Retinal pigment epithelial cell (primary cell): ENCODE results near the gene NR3C1.
A peak's percentile ranks its signal among the peaks of the same experiment; 100 is the strongest.

Experiments used
- DNase-seq: peaks from one replicate; pipeline ENCODE4 v3.0.0-alpha.2; 2010; ENCODE audit warnings: low read depth
- H3K4me3 ChIP-seq: 2 replicates; pipeline ENCODE4 v1.5.1; 2011; ENCODE audit warnings: mild to moderate bottlenecking, low read length, control low read depth, moderate library complexity
- CTCF ChIP-seq: conservative IDR thresholded peaks from 2 replicates; pipeline ENCODE4 v1.5.1; 2011; ENCODE audit warnings: low read depth, low read length, control low read depth, inconsistent platforms

The NR3C1 gene

GRCh38 chr5:143403593-143404415, at the start of gene NR3C1:
TSS of gene NR3C1 (minus strand) at chr5:143403686. CDS start at chr5:143400839, 2,847 bp downstream.
- no peak for DNase-seq
- TF ChIP-seq CTCF: peak; percentile 48
- H3K4me3 ChIP-seq: peak within 1 kb of the TSS; percentile 86

GRCh38 chr5:143449772-143450171, 46.3 kb upstream of the NR3C1 start:
- H3K4me3 ChIP-seq: no peak overlapping the region
- no peak for TF ChIP-seq CTCF
- no peak for DNase-seq

GRCh38 chr5:143448518-143448917, 45.0 kb upstream of the NR3C1 start:
- no peak overlapping the region for H3K4me3 ChIP-seq
- TF ChIP-seq CTCF: no peak
- DNase-seq: no peak

- no peak overlapping the region for H3K4me3 ChIP-seq
- DNase-seq: no peak
- TF ChIP-seq CTCF: no peak
Observed at GRCh38 chr5:143447983-143448382, 44.5 kb upstream of the NR3C1 start.

- H3K4me3 ChIP-seq: no peak overlapping the region
- no peak for TF ChIP-seq CTCF
- DNase-seq: no peak
Observed at GRCh38 chr5:143446535-143447226, 43.2 kb upstream of the NR3C1 start.

- no peak for TF ChIP-seq CTCF
- no peak overlapping the region for H3K4me3 ChIP-seq
- no peak for DNase-seq
Observed at GRCh38 chr5:143445776-143446175, 42.3 kb upstream of the NR3C1 start.

- no peak for TF ChIP-seq CTCF
- DNase-seq: no peak
- no peak overlapping the region for H3K4me3 ChIP-seq
Observed at GRCh38 chr5:143443330-143443729, 39.8 kb upstream of the NR3C1 start.
